Lung (tissue), 13 donors: ENCODE results near the gene BAD. TPM values are rescaled to one million over a fixed set of nuclear protein-coding genes. Genes with fewer than 3 reads are reported as not detected.

ENCODE experiments used
- ATAC-seq: fragments of 200-7000 bp; cut with Tn5 transposase; one replicate; pipeline ENCODE4 v1.9.1; 2020; ENCODE audit warnings: moderate number of reproducible peaks; ENCODE audit not compliant: insufficient read depth, low FRiP score
- DNase-seq, 3 donors: peaks; one replicate each; pipeline ENCODE4 v3.0.0-alpha.2; 2013 to 2017
- H3K27ac ChIP-seq, 2 donors: one replicate each; pipeline ENCODE4 v1.5.1; 2013; ENCODE audit warnings: mild to moderate bottlenecking in 2 of 2, moderate library complexity in 2 of 2, control low read depth in 1 of 2, inconsistent platforms in 1 of 2, low read depth in 1 of 2, low read length in 1 of 2
- H3K27me3 ChIP-seq, 3 donors: one replicate each; pipeline ENCODE4 v1.5.1; 2013; ENCODE audit warnings: low read length in 2 of 3; ENCODE audit not compliant: control insufficient read depth in 3 of 3, insufficient read depth in 3 of 3
- H3K36me3 ChIP-seq, 4 donors: one replicate each; pipeline ENCODE4 v1.5.1; 2013; ENCODE audit warnings: low read length in 4 of 4, mild to moderate bottlenecking in 1 of 4, moderate library complexity in 1 of 4; ENCODE audit not compliant: control insufficient read depth in 4 of 4, insufficient read depth in 4 of 4
- H3K4me1 ChIP-seq, 5 donors: one replicate each; pipeline ENCODE4 v1.5.1; 2013; ENCODE audit warnings: low read length in 5 of 5, mild to moderate bottlenecking in 2 of 5, moderate library complexity in 1 of 5; ENCODE audit not compliant: control insufficient read depth in 5 of 5, insufficient read depth in 5 of 5
- H3K4me3 ChIP-seq: one replicate; pipeline ENCODE4 v1.5.1; 2013; ENCODE audit warnings: mild to moderate bottlenecking, control low read depth, moderate library complexity
- H3K9ac ChIP-seq, 2 donors: one replicate each; pipeline ENCODE4 v1.5.1; 2013; ENCODE audit warnings: low read length in 2 of 2, control low read depth in 1 of 2; ENCODE audit not compliant: insufficient read depth in 1 of 2
- H3K9me3 ChIP-seq, 4 donors: one replicate each; pipeline ENCODE4 v1.5.1; 2013; ENCODE audit warnings: low read length in 3 of 4, mild to moderate bottlenecking in 1 of 4, moderate library complexity in 1 of 4; ENCODE audit not compliant: control insufficient read depth in 4 of 4, insufficient read depth in 3 of 4
- CTCF ChIP-seq: IDR thresholded peaks from 2 replicates; pipeline ENCODE4 v1.5.1; 2012; ENCODE audit warnings: mild to moderate bottlenecking; ENCODE audit errors: control extremely low read depth, extremely low read depth
- WGBS, 2 donors: extraction: QIAGEN DNeasy Blood & Tissue Kit; methylation state at CpG; one replicate each; pipeline ENCODE4 v1.1.7; 2013; 5-methylcytosine and 5-hydroxymethylcytosine counted together
- polyA plus RNA-seq, 2 donors: library from polyadenylated mRNA; stranded (reverse); fragments of 200-250 nt; gene quantifications; one replicate each; pipeline ENCODE4 v1.2.1, GENCODE V29; 2013
- small RNA-seq: library from RNA; depleted of rRNA; stranded (forward); fragments of <200 nt; gene quantifications from one replicate; pipeline ENCODE3, GENCODE V24; 2014; ENCODE audit warnings: low replicate concordance
- total RNA-seq, 2 donors: library from RNA; depleted of rRNA in 1 of 2; stranded (reverse); fragments of >200 nt in 1 of 2; gene quantifications; one replicate each; pipeline ENCODE4 v1.2.1, GENCODE V29; 2014 to 2021
- donor health status: control.
- donor health status: control.
- donor health status: Bipolar disorder and iron deficiency.
- donor health status: healthy.
- donor health status: DM: yes; HTN: yes; CAD: no.

BAD gene
- total and polyA plus RNA-seq, 4 donors, result 69.5 to 127 (median 75.5) TPM

GRCh38 chr11:64220271-64220670 is 64.2 kb downstream of the BAD start:
- Histone ChIP-seq H3K36me3 (peaks cover 0 to 45% (median 2%) of the 10 kb centered on the region in 4 donors), H3K4me1 (peaks cover 0 to 5% (median 0%) of the 10 kb centered on the region in 5 donors), H3K9me3 (no peaks in the 10 kb centered on the region), H3K27me3 (no peaks in the 10 kb centered on the region), H3K27ac (no peak overlapping the region), H3K4me3 (no peak overlapping the region), H3K9ac (no peak overlapping the region)
- ATAC-seq (no peak), DNase-seq (no peak)
- TF ChIP-seq CTCF, result no peak
- 92 to 95% methylated on average over 17 of the region's 17 CpGs for WGBS, 2 donors

Small RNA genes lying within 50 kb of the gene (small RNA-seq; reads per million reads assigned to genes)
- gene RF00019, result not detected

Other genes starting within 250 kb of the BAD start
- under 1 TPM; 0.18 to 0.34 TPM for gene FLRT1, start 248.7 kb downstream of the BAD start, total RNA-seq
- under 1 TPM; 0.02 to 0.06 TPM for gene FLRT1, start 248.7 kb downstream of the BAD start, polyA plus RNA-seq
- 10 to 100 TPM; 13.6 to 24.5 TPM for gene MACROD1, start 118.6 kb downstream of the BAD start, total RNA-seq
- gene MACROD1, start 118.6 kb downstream of the BAD start, polyA plus RNA-seq, result 10 to 100 TPM in 1 of 2 donors, 1 to 10 TPM in 1; 9.9 to 70.0 TPM
- 100 to 1,000 TPM; 107 to 122 TPM for gene STIP1, start 98.5 kb downstream of the BAD start, total RNA-seq
- gene STIP1, start 98.5 kb downstream of the BAD start, polyA plus RNA-seq, result 10 to 100 TPM; 75.9 to 82.1 TPM
- 100 to 1,000 TPM in 1 of 2 donors, 10 to 100 TPM in 1; 17.4 to 102 TPM for gene FERMT3, start 77.9 kb downstream of the BAD start, total RNA-seq
- 100 to 1,000 TPM in 1 of 2 donors, 10 to 100 TPM in 1; 67.3 to 182 TPM for gene FERMT3, start 77.9 kb downstream of the BAD start, polyA plus RNA-seq
- gene TRPT1, start 58.5 kb downstream of the BAD start, total RNA-seq, result 10 to 100 TPM; 18.3 to 34.0 TPM
- gene TRPT1, start 58.5 kb downstream of the BAD start, polyA plus RNA-seq, result 10 to 100 TPM; 34.6 to 62.5 TPM
- gene NUDT22, start 58.4 kb downstream of the BAD start, total RNA-seq, result 10 to 100 TPM; 23.7 to 90.2 TPM
- gene NUDT22, start 58.4 kb downstream of the BAD start, polyA plus RNA-seq, result 10 to 100 TPM; 62.0 to 67.8 TPM
- gene DNAJC4, start 54.1 kb downstream of the BAD start, total RNA-seq, result 10 to 100 TPM; 22.7 to 34.1 TPM
- 10 to 100 TPM; 34.6 to 58.4 TPM for gene DNAJC4, start 54.1 kb downstream of the BAD start, polyA plus RNA-seq
- gene VEGFB, start 50.1 kb downstream of the BAD start, total RNA-seq, result 100 to 1,000 TPM in 1 of 2 donors, 10 to 100 TPM in 1; 37.8 to 124 TPM
- 100 to 1,000 TPM in 1 of 2 donors, 10 to 100 TPM in 1; 43.7 to 115 TPM for gene VEGFB, start 50.1 kb downstream of the BAD start, polyA plus RNA-seq
- 10 to 100 TPM; 65.2 to 93.0 TPM for gene FKBP2, start 43.6 kb downstream of the BAD start, total RNA-seq
- 100 to 1,000 TPM; 207 to 397 TPM for gene FKBP2, start 43.6 kb downstream of the BAD start, polyA plus RNA-seq
- 100 to 1,000 TPM in 1 of 2 donors, 10 to 100 TPM in 1; 28.2 to 185 TPM for gene PPP1R14B, start 37.7 kb downstream of the BAD start, total RNA-seq
- gene PPP1R14B, start 37.7 kb downstream of the BAD start, polyA plus RNA-seq, result 100 to 1,000 TPM; 119 to 241 TPM
- 10 to 100 TPM; 18.2 to 32.0 TPM for gene PLCB3, start 33.1 kb downstream of the BAD start, total RNA-seq
- 10 to 100 TPM; 15.0 to 17.1 TPM for gene PLCB3, start 33.1 kb downstream of the BAD start, polyA plus RNA-seq
- gene GPR137, start 1.2 kb upstream of the BAD start, total RNA-seq, result 10 to 100 TPM; 14.5 to 59.1 TPM
- gene GPR137, start 1.2 kb upstream of the BAD start, polyA plus RNA-seq, result 10 to 100 TPM; 22.8 to 32.2 TPM
- gene KCNK4, start 6.6 kb upstream of the BAD start, total RNA-seq, result not detected
- gene KCNK4, start 6.6 kb upstream of the BAD start, polyA plus RNA-seq, result under 1 TPM in 1 of 2 donors, not detected in 1; 0.09 TPM
- gene CATSPERZ, start 15.7 kb upstream of the BAD start, total RNA-seq, result under 1 TPM in 1 of 2 donors, not detected in 1; 0.67 TPM
- under 1 TPM; 0.31 to 0.98 TPM for gene CATSPERZ, start 15.7 kb upstream of the BAD start, polyA plus RNA-seq
- gene ESRRA, start 20.9 kb upstream of the BAD start, total RNA-seq, result 10 to 100 TPM; 10.8 to 78.3 TPM
- gene ESRRA, start 20.9 kb upstream of the BAD start, polyA plus RNA-seq, result 10 to 100 TPM; 67.7 to 88.4 TPM
- gene TRMT112, start 32.9 kb upstream of the BAD start, total RNA-seq, result 100 to 1,000 TPM; 154 to 173 TPM
- gene TRMT112, start 32.9 kb upstream of the BAD start, polyA plus RNA-seq, result 100 to 1,000 TPM; 237 to 484 TPM
- 100 to 1,000 TPM; 165 to 306 TPM for gene PRDX5, start 33.5 kb upstream of the BAD start, total RNA-seq
- gene PRDX5, start 33.5 kb upstream of the BAD start, polyA plus RNA-seq, result 100 to 1,000 TPM; 443 to 777 TPM
- 10 to 100 TPM; 13.6 to 32.7 TPM for gene CCDC88B, start 55.5 kb upstream of the BAD start, total RNA-seq
- gene CCDC88B, start 55.5 kb upstream of the BAD start, polyA plus RNA-seq, result 10 to 100 TPM; 54.2 to 56.8 TPM
- 10 to 100 TPM; 25.3 to 53.8 TPM for gene RPS6KA4, start 74.5 kb upstream of the BAD start, total RNA-seq
- 10 to 100 TPM; 30.0 to 40.9 TPM for gene RPS6KA4, start 74.5 kb upstream of the BAD start, polyA plus RNA-seq